GM13976 (cell line): Measurements from ENCODE around the gene PLEKHA4.

Source experiments
- DNase-seq: peaks from one replicate; pipeline ENCODE4 v3.0.0; 2012; ENCODE audit warnings: low spot score
- CTCF ChIP-seq: IDR thresholded peaks from 2 replicates; pipeline ENCODE4 v1.5.1; 2012; ENCODE audit warnings: borderline replicate concordance, mild to moderate bottlenecking; ENCODE audit not compliant: insufficient read depth; ENCODE audit errors: extremely low read depth, missing control alignments, control extremely low read depth
- in situ Hi-C: fragments of 300-500 bp; cut with MboI; formaldehyde crosslinking; loops from one replicate; pipeline ENCODE4 v1.12.0; 2022; ENCODE audit warnings: low sequenced_read_pairs, mixed read lengths, inconsistent platforms; ENCODE audit not compliant: unreplicated experiment

PLEKHA4 gene

DNA sequence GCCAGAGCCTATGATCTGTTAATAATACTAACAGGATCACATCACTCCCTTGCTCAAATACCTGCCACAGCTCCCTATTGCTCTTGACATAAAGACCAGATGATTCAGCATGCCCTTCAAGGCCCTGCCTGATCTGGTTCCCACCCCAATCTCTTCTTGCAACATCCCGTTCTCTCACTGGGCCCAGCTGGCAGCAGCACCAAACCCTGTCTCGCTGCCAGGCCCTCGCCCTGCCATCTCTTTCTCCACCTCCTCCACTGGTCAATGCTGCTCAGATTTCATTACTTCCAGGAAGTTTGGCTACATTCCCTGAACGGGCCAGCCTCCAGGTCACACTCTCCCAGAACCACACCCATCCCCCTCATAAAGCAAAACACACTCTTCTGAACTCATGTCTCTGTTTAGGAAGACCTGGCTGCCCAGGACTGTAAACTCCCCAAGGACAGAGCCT, 49.0 kb downstream of the PLEKHA4 start:
- TF ChIP-seq CTCF: no peak
- in situ Hi-C loops: no loop called here
- no peak for DNase-seq

DNA sequence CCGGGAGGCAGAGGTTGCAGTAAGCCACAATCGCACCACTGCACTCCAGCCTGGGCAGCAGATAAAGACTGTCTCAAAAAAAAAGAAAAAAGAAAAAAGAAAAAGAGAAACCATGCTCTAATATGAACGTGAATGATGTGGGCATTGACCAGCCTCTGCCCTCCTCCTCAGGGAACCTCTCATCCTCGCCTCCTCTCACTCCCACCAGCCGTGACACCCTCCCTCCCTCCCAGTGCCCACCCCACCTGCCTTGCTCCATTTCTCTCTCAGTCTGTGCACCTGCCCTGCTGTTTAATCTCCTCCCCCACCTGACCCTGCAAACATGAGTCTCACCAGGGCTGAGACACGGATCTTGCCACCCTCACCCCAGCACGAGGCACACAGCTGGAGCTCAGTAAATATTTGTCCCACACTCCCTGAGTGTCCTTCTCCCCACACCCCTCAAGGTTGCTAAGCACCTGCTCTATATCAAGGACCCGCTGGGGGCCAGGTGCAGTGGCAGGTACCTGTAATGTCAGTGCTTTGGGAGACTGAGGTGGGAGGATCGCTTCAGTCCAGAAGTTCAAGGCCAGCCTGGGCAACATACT, 50.1 kb downstream of the PLEKHA4 start:
- no peak for TF ChIP-seq CTCF
- DNase-seq: no peak
- in situ Hi-C loops: no loop called here

GRCh38 chr19:48817585-48818124, 50.8 kb downstream of the PLEKHA4 start:
- in situ Hi-C loops: no loop called here
- no peak for TF ChIP-seq CTCF
- DNase-seq: no peak

- peak; percentile 62 for DNase-seq
- in situ Hi-C loops: no loop called here
- no peak for TF ChIP-seq CTCF
These were observed 52.4 kb downstream of the PLEKHA4 start for GRCh38 chr19:48815870-48816501.

- in situ Hi-C loops: no loop called here
- no peak for TF ChIP-seq CTCF
- no peak for DNase-seq
These were observed 53.5 kb downstream of the PLEKHA4 start for GRCh38 chr19:48814895-48815294.

DNA sequence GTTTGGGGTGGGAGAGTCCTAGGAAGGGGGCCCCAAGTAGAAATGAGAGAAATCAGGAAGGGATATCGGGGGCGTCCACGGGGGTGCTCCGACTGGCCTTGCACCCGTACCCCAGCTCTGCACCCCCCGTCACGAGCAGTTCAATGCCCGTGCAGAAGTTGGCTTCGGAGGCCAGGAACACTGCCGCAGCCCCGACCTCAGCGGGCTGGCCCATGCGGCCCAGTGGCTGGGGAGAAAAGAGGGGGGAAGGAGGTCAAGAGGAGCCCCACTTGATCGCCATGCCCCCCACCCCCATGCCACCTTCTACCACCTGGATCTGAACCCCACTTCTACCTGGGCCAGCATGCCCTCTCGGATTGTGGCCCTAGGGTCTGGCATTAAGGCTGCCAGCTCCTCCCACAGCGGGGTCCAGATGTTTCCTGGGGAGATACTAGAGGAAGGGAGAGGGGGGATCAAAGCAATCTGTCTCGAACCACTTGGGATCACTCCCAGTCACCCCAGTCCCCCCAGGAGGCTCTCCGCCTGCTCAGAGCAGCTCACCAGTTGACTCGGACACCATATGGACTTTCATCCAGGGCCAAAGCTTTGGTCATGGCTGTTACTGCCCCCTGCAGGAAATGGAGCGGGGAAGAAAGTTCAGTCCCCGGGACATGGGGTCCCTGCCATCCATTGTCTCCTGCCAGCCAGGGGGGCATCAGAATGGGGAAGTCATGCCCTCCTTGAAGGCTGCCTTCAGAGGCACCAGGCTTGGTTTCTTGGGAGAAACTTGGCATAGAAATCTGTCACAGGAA, 55.1 kb downstream of the PLEKHA4 start:
- DNase-seq: peak; percentile 33
- in situ Hi-C loops: no loop called here
- TF ChIP-seq CTCF: no peak
